Mesendoderm (in vitro differentiated cells): ENCODE data around the gene SYTL3.

Source experiments
- DNase-seq: peaks from one replicate; pipeline ENCODE4 v3.0.0; 2013
- H2AK5ac ChIP-seq: 2 replicates; pipeline ENCODE4 v1.6.1; 2013; ENCODE audit warnings: low read length, inconsistent platforms
- H2BK120ac ChIP-seq: 2 replicates; pipeline ENCODE4 v1.6.1; 2013; ENCODE audit warnings: low read depth, mild to moderate bottlenecking, low read length, moderate library complexity, mixed read lengths
- H2BK15ac ChIP-seq: replicated peaks from 2 replicates; pipeline ENCODE4 v1.6.1; 2013; ENCODE audit warnings: low read depth, mild to moderate bottlenecking, moderate library complexity
- H2BK5ac ChIP-seq: 2 replicates; pipeline ENCODE4 v1.6.1; 2013; ENCODE audit warnings: low read length, inconsistent platforms
- H3K18ac ChIP-seq: 2 replicates; pipeline ENCODE4 v1.6.1; 2013; ENCODE audit warnings: mild to moderate bottlenecking, low read length, mixed read lengths
- H3K23ac ChIP-seq: one replicate; pipeline ENCODE4 v1.6.1; 2013; ENCODE audit warnings: low read length
- H3K27ac ChIP-seq: 2 replicates; pipeline ENCODE4 v1.5.1; 2013; ENCODE audit warnings: low read depth, mild to moderate bottlenecking, inconsistent platforms, low read length, moderate library complexity
- H3K27me3 ChIP-seq: 2 replicates; pipeline ENCODE4 v1.6.1; 2013; ENCODE audit warnings: low read length, control low read depth, mild to moderate bottlenecking, inconsistent platforms; ENCODE audit not compliant: insufficient read depth, poor library complexity
- H3K36me3 ChIP-seq: 2 replicates; pipeline ENCODE4 v1.6.1; 2013; ENCODE audit warnings: low read length, inconsistent platforms; ENCODE audit not compliant: control insufficient read depth, insufficient read depth
- H3K4ac ChIP-seq: one replicate; pipeline ENCODE4 v1.6.1; 2013; ENCODE audit warnings: low read depth, mild to moderate bottlenecking, low read length, moderate library complexity
- H3K4me1 ChIP-seq: 2 replicates; pipeline ENCODE4 v1.6.1; 2013; ENCODE audit warnings: low read depth, low read length, inconsistent platforms; ENCODE audit not compliant: control insufficient read depth
- H3K4me2 ChIP-seq: 2 replicates; pipeline ENCODE4 v1.6.1; 2013; ENCODE audit warnings: low read length
- H3K4me3 ChIP-seq: 2 replicates; pipeline ENCODE4 v1.5.1; 2013; ENCODE audit warnings: mild to moderate bottlenecking, low read length
- H3K56ac ChIP-seq: one replicate; pipeline ENCODE4 v1.6.1; 2013; ENCODE audit warnings: low read length
- H3K79me1 ChIP-seq: 2 replicates; pipeline ENCODE4 v1.6.1; 2013; ENCODE audit warnings: low read length, inconsistent platforms
- H3K79me2 ChIP-seq: 2 replicates; pipeline ENCODE4 v1.6.1; 2013; ENCODE audit warnings: mild to moderate bottlenecking, low read length; ENCODE audit not compliant: control insufficient read depth, insufficient read depth
- H3K9ac ChIP-seq: 2 replicates; pipeline ENCODE4 v1.6.1; 2013; ENCODE audit warnings: low read length, inconsistent platforms
- H4K5ac ChIP-seq: one replicate; pipeline ENCODE4 v1.6.1; 2013; ENCODE audit warnings: low read length
- H4K8ac ChIP-seq: one replicate; pipeline ENCODE4 v1.6.1; 2013; ENCODE audit warnings: low read depth, mild to moderate bottlenecking, control low read depth, low read length, moderate library complexity
- WGBS: extraction: QIAGEN DNeasy Blood & Tissue Kit; methylation state at CpG from one replicate; pipeline ENCODE4 v1.1.7; 2013; ENCODE audit warnings: low lambda C conversion rate, missing lambda C conversion rate; ENCODE audit not compliant: insufficient coverage; ENCODE audit errors: extremely low coverage; 5-methylcytosine and 5-hydroxymethylcytosine counted together

The SYTL3 gene

DNA sequence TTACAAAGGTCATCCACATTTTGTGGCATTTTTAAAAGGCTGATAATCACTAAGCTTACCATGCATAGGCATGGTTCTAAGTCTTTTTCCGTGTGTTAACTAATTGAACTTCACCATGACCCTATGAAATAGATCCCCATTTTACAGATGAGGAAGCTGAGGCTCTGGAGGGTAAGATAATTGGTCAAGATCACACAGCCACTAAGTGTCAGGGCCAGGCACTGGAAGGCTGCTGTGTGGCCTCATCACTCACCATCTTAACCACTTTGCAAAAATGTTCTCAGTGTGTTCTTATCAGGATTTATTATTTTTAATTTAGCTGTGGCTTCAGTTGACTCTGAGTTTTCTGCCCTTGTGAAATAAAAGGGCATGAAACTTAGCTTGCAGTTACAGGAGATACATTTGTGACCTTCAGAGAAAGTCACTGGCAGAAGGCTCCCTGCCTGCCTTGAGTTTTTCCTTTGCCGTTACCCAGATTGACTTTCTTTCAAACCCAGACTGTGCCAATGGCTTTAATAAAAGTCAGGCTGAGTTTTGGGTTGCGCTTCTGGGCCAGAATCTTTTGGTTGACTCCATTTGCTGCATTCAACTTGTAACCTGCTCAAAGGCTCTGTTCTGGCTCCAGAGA lies 87.3 kb downstream of the SYTL3 start:
- no peak overlapping the region for H3K56ac ChIP-seq
- no peak overlapping the region for H4K8ac ChIP-seq
- DNase-seq: no peak
- H3K18ac ChIP-seq: no peak overlapping the region
- H3K4me1 ChIP-seq: no peaks in the 10 kb centered on the region
- no peak overlapping the region for H3K27ac ChIP-seq
- H3K9ac ChIP-seq: no peak overlapping the region
- no peak overlapping the region for H2BK5ac ChIP-seq
- WGBS: no CpG with 5 or more reads among the region's 3 CpGs
- H3K23ac ChIP-seq: no peak overlapping the region
- no peak overlapping the region for H2AK5ac ChIP-seq
- no peak overlapping the region for H3K4me2 ChIP-seq
- no peak overlapping the region for H2BK15ac ChIP-seq
- no peak overlapping the region for H3K4ac ChIP-seq
- H3K4me3 ChIP-seq: no peak overlapping the region
- no peaks in the 10 kb centered on the region for H3K79me2 ChIP-seq
- H3K36me3 ChIP-seq: no peaks in the 10 kb centered on the region
- no peak overlapping the region for H2BK120ac ChIP-seq
- H3K27me3 ChIP-seq: no peaks in the 10 kb centered on the region
- H4K5ac ChIP-seq: no peak overlapping the region
- H3K79me1 ChIP-seq: no peaks in the 10 kb centered on the region

DNA sequence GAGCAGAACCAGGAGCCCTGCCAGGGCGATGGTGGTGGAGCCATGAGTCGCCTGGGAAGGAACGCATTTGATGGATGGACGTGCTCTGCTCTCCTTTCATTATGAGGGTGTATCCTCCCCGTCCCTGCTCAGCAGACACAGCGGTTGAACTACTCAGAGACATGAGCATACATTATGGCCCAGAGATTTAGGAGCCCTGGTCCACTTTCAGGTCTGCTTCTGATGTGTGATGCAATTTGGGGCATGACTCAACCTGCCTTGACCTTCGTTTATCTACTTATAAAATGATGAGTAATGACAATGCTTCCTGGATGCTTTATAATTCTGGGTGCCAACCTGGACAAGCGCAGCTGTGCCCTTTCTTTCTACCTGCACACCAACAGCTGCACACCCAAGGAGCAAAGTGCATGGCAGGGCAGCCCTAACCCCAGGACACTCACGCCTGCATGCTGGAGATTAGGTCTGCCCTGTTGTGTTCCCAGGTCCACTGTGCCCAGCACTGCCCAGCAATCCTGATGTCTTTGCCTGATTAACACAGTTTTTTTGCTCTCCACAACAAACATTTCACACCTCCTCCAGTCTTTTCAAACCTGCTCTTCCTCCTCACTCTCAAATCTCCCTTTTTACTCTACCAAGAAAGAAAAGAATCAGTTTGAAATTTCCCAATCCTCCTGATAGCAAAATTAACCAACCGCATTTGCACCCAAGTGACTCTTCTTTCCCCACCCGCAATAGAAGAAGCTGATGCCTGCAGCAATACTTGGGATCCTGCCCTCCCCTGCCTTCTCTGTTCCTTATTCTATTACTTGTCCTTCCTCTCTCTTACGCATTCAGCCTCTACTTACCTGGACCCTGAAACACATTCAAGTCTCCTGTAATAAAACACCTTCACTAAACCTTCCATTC lies 88.1 kb downstream of the SYTL3 start:
- H4K8ac ChIP-seq: no peak overlapping the region
- H3K79me1 ChIP-seq: no peaks in the 10 kb centered on the region
- no peak overlapping the region for H3K27ac ChIP-seq
- H3K4ac ChIP-seq: no peak overlapping the region
- WGBS: no CpG with 5 or more reads among the region's 12 CpGs
- no peaks in the 10 kb centered on the region for H3K27me3 ChIP-seq
- no peak overlapping the region for H2BK5ac ChIP-seq
- H4K5ac ChIP-seq: no peak overlapping the region
- no peak overlapping the region for H3K18ac ChIP-seq
- H3K4me3 ChIP-seq: no peak overlapping the region
- H3K4me1 ChIP-seq: no peaks in the 10 kb centered on the region
- no peak overlapping the region for H3K9ac ChIP-seq
- no peak overlapping the region for H3K56ac ChIP-seq
- no peak overlapping the region for H3K23ac ChIP-seq
- H3K79me2 ChIP-seq: no peaks in the 10 kb centered on the region
- no peaks in the 10 kb centered on the region for H3K36me3 ChIP-seq
- H2BK15ac ChIP-seq: no peak overlapping the region
- no peak overlapping the region for H3K4me2 ChIP-seq
- H2BK120ac ChIP-seq: no peak overlapping the region
- H2AK5ac ChIP-seq: no peak overlapping the region
- no peak for DNase-seq

DNA sequence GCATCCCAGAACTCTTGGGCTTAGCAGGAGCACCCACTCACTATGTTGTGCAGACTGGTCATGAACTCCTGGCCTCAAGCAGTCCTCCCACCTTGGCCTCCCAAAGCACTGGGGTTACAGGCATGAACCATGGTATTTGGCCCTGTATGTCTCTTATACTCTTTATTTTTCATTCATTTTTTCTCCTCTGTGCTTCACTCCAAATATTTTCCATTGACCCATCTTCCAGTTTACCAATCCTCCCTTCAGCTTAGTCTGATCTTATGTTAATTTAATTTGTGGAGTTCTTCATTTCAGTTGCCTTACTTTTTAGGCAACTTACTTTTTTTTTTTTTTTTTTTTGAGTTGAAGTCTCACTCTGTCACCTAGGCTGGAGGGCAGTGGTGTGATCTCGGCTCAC lies 89.8 kb downstream of the SYTL3 start:
- Histone ChIP-seq H3K4ac (no peak overlapping the region), H3K36me3 (no peaks in the 10 kb centered on the region), H4K5ac (no peak overlapping the region), H3K9ac (no peak overlapping the region), H2AK5ac (no peak overlapping the region), H4K8ac (no peak overlapping the region), H3K18ac (no peak overlapping the region), H3K23ac (no peak overlapping the region), H3K27ac (no peak overlapping the region), H2BK120ac (no peak overlapping the region), H2BK15ac (no peak overlapping the region), H3K4me2 (no peak overlapping the region), H3K4me3 (no peak overlapping the region), H2BK5ac (no peak overlapping the region), H3K79me2 (no peaks in the 10 kb centered on the region), H3K27me3 (no peaks in the 10 kb centered on the region), H3K56ac (no peak overlapping the region), H3K4me1 (no peaks in the 10 kb centered on the region), H3K79me1 (no peaks in the 10 kb centered on the region)
- no CpG with 5 or more reads among the region's 1 CpG for WGBS
- DNase-seq: no peak

DNA sequence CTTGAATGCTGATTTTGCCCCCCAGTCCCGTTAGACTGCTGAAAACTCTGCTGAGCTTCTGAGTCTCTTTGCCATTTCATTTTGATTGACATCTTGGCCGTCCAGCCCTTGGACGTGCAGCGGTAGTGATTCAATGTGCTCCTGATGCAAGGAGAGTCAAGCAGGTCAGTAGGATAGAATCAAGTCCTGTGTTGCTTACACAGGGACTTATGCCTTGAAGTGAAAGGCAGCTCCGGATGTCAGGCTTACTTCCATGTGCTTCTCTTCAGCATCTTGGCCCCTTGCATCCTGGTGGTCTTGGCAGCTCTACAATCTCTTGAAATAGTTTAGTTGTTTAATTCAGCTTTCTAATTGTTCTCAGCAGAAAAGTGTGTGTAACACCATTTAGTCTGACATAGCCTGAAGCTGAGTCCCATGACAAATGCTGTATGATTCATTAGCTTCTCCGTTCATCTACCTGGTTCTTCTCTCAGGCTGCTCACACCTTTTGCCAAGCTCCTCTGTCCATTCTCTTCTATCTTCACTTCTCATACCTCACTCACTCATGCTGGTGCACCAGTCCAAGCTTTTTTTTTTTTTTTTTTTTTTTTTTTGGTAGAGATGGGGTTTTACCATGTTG lies 93.3 kb downstream of the SYTL3 start:
- no peaks in the 10 kb centered on the region for H3K79me1 ChIP-seq
- no peak overlapping the region for H2AK5ac ChIP-seq
- H3K23ac ChIP-seq: no peak overlapping the region
- no CpG with 5 or more reads among the region's 6 CpGs for WGBS
- no peak overlapping the region for H4K5ac ChIP-seq
- DNase-seq: no peak
- H3K4ac ChIP-seq: no peak overlapping the region
- H3K4me1 ChIP-seq: no peaks in the 10 kb centered on the region
- no peak overlapping the region for H3K56ac ChIP-seq
- no peaks in the 10 kb centered on the region for H3K27me3 ChIP-seq
- no peak overlapping the region for H3K9ac ChIP-seq
- no peak overlapping the region for H3K27ac ChIP-seq
- no peaks in the 10 kb centered on the region for H3K79me2 ChIP-seq
- H3K4me2 ChIP-seq: no peak overlapping the region
- no peaks in the 10 kb centered on the region for H3K36me3 ChIP-seq
- H2BK15ac ChIP-seq: no peak overlapping the region
- H3K18ac ChIP-seq: no peak overlapping the region
- no peak overlapping the region for H2BK120ac ChIP-seq
- no peak overlapping the region for H3K4me3 ChIP-seq
- no peak overlapping the region for H2BK5ac ChIP-seq
- no peak overlapping the region for H4K8ac ChIP-seq

DNA sequence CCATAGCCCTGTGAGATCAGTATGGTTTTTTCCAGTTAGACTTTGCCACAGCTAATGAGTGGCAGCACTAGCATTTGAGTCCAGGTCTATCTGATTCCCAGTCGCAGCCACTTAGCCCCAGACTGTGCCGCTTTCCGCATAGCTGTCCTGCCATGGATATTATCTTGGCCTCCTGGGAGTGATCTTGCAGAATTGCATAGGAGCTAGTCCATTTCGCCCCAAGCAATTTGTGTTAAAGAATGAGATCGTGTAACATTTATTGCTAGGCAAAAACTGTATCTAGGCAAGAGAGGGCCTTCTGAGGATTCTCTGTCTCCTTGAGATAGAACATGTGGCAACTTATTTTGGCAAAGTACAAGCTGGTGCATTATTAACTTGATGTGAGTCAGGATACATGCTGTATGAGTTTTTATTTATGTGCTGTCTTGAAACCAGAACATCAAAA lies 95.2 kb downstream of the SYTL3 start:
- Histone ChIP-seq H2BK5ac (no peak overlapping the region), H3K36me3 (no peaks in the 10 kb centered on the region), H3K4me3 (no peak overlapping the region), H3K4me1 (no peaks in the 10 kb centered on the region), H3K27me3 (no peaks in the 10 kb centered on the region), H3K27ac (no peak overlapping the region), H3K79me2 (no peaks in the 10 kb centered on the region), H3K4me2 (no peak overlapping the region), H2AK5ac (no peak overlapping the region), H3K56ac (no peak overlapping the region), H3K79me1 (no peaks in the 10 kb centered on the region), H3K9ac (no peak overlapping the region), H3K18ac (no peak overlapping the region), H3K23ac (no peak overlapping the region), H4K8ac (no peak overlapping the region), H2BK15ac (no peak overlapping the region), H2BK120ac (no peak overlapping the region), H3K4ac (no peak overlapping the region), H4K5ac (no peak overlapping the region)
- no peak for DNase-seq
- WGBS: no CpG with 5 or more reads among the region's 5 CpGs
